Trophoblast cell (in vitro differentiated cells and primary cell): ENCODE results near the gene DPY19L2.

Experiments used
- DNase-seq, 2 donors: peaks; one replicate each; pipeline ENCODE4 v3.0.0-alpha.2; 2016
- H2AFZ ChIP-seq: 2 replicates; pipeline ENCODE4 v1.6.1; 2013; ENCODE audit warnings: low read length, moderate library complexity, mild to moderate bottlenecking; ENCODE audit not compliant: insufficient read depth, poor library complexity
- H2AK5ac ChIP-seq: 2 replicates; pipeline ENCODE4 v1.6.1; 2013; ENCODE audit warnings: mild to moderate bottlenecking, low read length
- H2BK120ac ChIP-seq: 2 replicates; pipeline ENCODE4 v1.6.1; 2013; ENCODE audit warnings: low read length, mild to moderate bottlenecking, moderate library complexity; ENCODE audit not compliant: insufficient read depth, poor library complexity
- H2BK12ac ChIP-seq: 2 replicates; pipeline ENCODE4 v1.6.1; 2013; ENCODE audit warnings: mild to moderate bottlenecking, low read length, moderate library complexity
- H2BK5ac ChIP-seq: 2 replicates; pipeline ENCODE4 v1.6.1; 2013; ENCODE audit warnings: low read length, low read depth, moderate library complexity, mild to moderate bottlenecking; ENCODE audit not compliant: poor library complexity
- H3K14ac ChIP-seq: 2 replicates; pipeline ENCODE4 v1.6.1; 2013; ENCODE audit warnings: mild to moderate bottlenecking, low read length
- H3K18ac ChIP-seq: 2 replicates; pipeline ENCODE4 v1.6.1; 2013; ENCODE audit warnings: mild to moderate bottlenecking, low read length
- H3K23ac ChIP-seq: 2 replicates; pipeline ENCODE4 v1.6.1; 2013; ENCODE audit warnings: low read length
- H3K27ac ChIP-seq: 2 replicates; pipeline ENCODE4 v1.5.1; 2013; ENCODE audit warnings: low read depth, mild to moderate bottlenecking, inconsistent platforms, low read length, moderate library complexity
- H3K27me3 ChIP-seq: 2 replicates; pipeline ENCODE4 v1.6.1; 2013; ENCODE audit warnings: inconsistent platforms, mild to moderate bottlenecking, low read length, moderate library complexity; ENCODE audit not compliant: insufficient read depth
- H3K36me3 ChIP-seq, 2 experiments: 1 replicate in 1 of 2; 2 replicates in 1 of 2; pipeline ENCODE4 v1.6.1; 2013; ENCODE audit warnings: low read length in 2 of 2, mild to moderate bottlenecking in 2 of 2, moderate library complexity in 1 of 2; ENCODE audit not compliant: insufficient read depth in 2 of 2, control insufficient read depth in 1 of 2
- H3K4ac ChIP-seq: 2 replicates; pipeline ENCODE4 v1.6.1; 2013; ENCODE audit warnings: low read depth, mild to moderate bottlenecking, low read length, moderate library complexity
- H3K4me1 ChIP-seq, 2 experiments: 1 replicate in 1 of 2; 2 replicates in 1 of 2; pipeline ENCODE4 v1.6.1; 2013; ENCODE audit warnings: low read length in 2 of 2, mild to moderate bottlenecking in 2 of 2, moderate library complexity in 1 of 2; ENCODE audit not compliant: insufficient read depth in 2 of 2, control insufficient read depth in 1 of 2
- H3K4me2 ChIP-seq: 2 replicates; pipeline ENCODE4 v1.6.1; 2013; ENCODE audit warnings: inconsistent platforms, mild to moderate bottlenecking, low read length, moderate library complexity
- H3K4me3 ChIP-seq: 2 replicates; pipeline ENCODE4 v1.5.1; 2013; ENCODE audit warnings: mild to moderate bottlenecking, low read depth, low read length, inconsistent platforms
- H3K79me1 ChIP-seq: one replicate; pipeline ENCODE4 v1.6.1; 2013; ENCODE audit warnings: low read length
- H3K79me2 ChIP-seq: 2 replicates; pipeline ENCODE4 v1.6.1; 2013; ENCODE audit warnings: low read length, mild to moderate bottlenecking; ENCODE audit not compliant: control insufficient read depth, insufficient read depth, poor library complexity
- H3K9ac ChIP-seq: 2 replicates; pipeline ENCODE4 v1.6.1; 2013; ENCODE audit warnings: mild to moderate bottlenecking, low read length
- H3K9me3 ChIP-seq: 2 replicates; pipeline ENCODE4 v1.6.1; 2013; ENCODE audit warnings: low read depth, mild to moderate bottlenecking, control low read depth, inconsistent platforms, low read length; ENCODE audit not compliant: insufficient read depth
- H4K12ac ChIP-seq: 2 replicates; pipeline ENCODE4 v1.6.1; 2013; ENCODE audit warnings: low read depth, mild to moderate bottlenecking, low read length, moderate library complexity
- H4K8ac ChIP-seq: 2 replicates; pipeline ENCODE4 v1.6.1; 2013; ENCODE audit warnings: low read depth, mild to moderate bottlenecking, low read length, moderate library complexity
- H4K91ac ChIP-seq: one replicate; pipeline ENCODE4 v1.6.1; 2013; ENCODE audit warnings: low read depth, mild to moderate bottlenecking, low read length, moderate library complexity
- WGBS: extraction: QIAGEN DNeasy Blood & Tissue Kit; methylation state at CpG from one replicate; pipeline ENCODE4 v1.1.7; 2013; ENCODE audit warnings: missing lambda C conversion rate; ENCODE audit not compliant: insufficient read length, insufficient coverage; ENCODE audit errors: extremely low coverage; 5-methylcytosine and 5-hydroxymethylcytosine counted together

DPY19L2 gene

GRCh38 chr12:63525831-63526230 is 142.5 kb downstream of the DPY19L2 start:
- H4K8ac ChIP-seq = no peak overlapping the region
- no peak overlapping the region for H3K14ac ChIP-seq
- H3K18ac ChIP-seq = no peak overlapping the region
- no peak overlapping the region for H3K4ac ChIP-seq
- H3K23ac ChIP-seq = no peak overlapping the region
- no peaks in the 10 kb centered on the region for H3K27me3 ChIP-seq
- H3K27ac ChIP-seq = no peak overlapping the region
- no peak overlapping the region for H3K4me2 ChIP-seq
- H2AFZ ChIP-seq = no peak overlapping the region
- H4K12ac ChIP-seq = no peak overlapping the region
- H3K4me1 ChIP-seq = no peaks in the 10 kb centered on the region
- no peak overlapping the region for H4K91ac ChIP-seq
- H2AK5ac ChIP-seq = no peak overlapping the region
- no peak overlapping the region for H2BK120ac ChIP-seq
- H2BK12ac ChIP-seq = no peak overlapping the region
- H3K79me2 ChIP-seq = no peaks in the 10 kb centered on the region
- H3K9me3 ChIP-seq = no peaks in the 10 kb centered on the region
- no peak overlapping the region for H2BK5ac ChIP-seq
- WGBS = no CpG with 5 or more reads among the region's 4 CpGs
- DNase-seq = no peak
- no peaks in the 10 kb centered on the region for H3K36me3 ChIP-seq
- H3K79me1 ChIP-seq = no peaks in the 10 kb centered on the region
- no peak overlapping the region for H3K4me3 ChIP-seq
- H3K9ac ChIP-seq = no peak overlapping the region

GRCh38 chr12:63521706-63522105 is 146.6 kb downstream of the DPY19L2 start:
- Histone ChIP-seq H3K4me3 (no peak overlapping the region), H4K91ac (no peak overlapping the region), H4K12ac (no peak overlapping the region), H3K4me2 (no peak overlapping the region), H3K23ac (no peak overlapping the region), H2AFZ (no peak overlapping the region), H4K8ac (no peak overlapping the region), H3K4me1 (no peaks in the 10 kb centered on the region), H3K27me3 (no peaks in the 10 kb centered on the region), H3K79me1 (no peaks in the 10 kb centered on the region), H2BK5ac (no peak overlapping the region), H2AK5ac (no peak overlapping the region), H2BK120ac (no peak overlapping the region), H2BK12ac (no peak overlapping the region), H3K9me3 (no peaks in the 10 kb centered on the region), H3K4ac (no peak overlapping the region), H3K79me2 (no peaks in the 10 kb centered on the region), H3K9ac (no peak overlapping the region), H3K27ac (no peak overlapping the region), H3K18ac (no peak overlapping the region), H3K36me3 (no peaks in the 10 kb centered on the region), H3K14ac (no peak overlapping the region)
- no CpG with 5 or more reads among the region's 2 CpGs for WGBS
- DNase-seq = no peak
